ENCODE results near the gene SYNE1.

Gene SYNE1

GRCh38 chr6:152387091-152387490 lies 250.1 kb downstream of the SYNE1 start:
- no peak overlapping the region for H3K4me3 ChIP-seq (ENCODE audit: low read length)
- no peak for DNase-seq (ENCODE audit: low read depth)
- no peak for TF ChIP-seq CTCF (conservative IDR thresholded peaks at IDR 0.05; ENCODE audit: low read depth, low read length)

- no peak for TF ChIP-seq CTCF (conservative IDR thresholded peaks at IDR 0.05; ENCODE audit: low read depth, low read length)
- no peak for DNase-seq (ENCODE audit: low read depth)
- H3K4me3 ChIP-seq (ENCODE audit: low read length): no peak overlapping the region
Measured at GRCh38 chr6:152386131-152386530, 251.0 kb downstream of the SYNE1 start.

- peak; percentile 83 for DNase-seq (ENCODE audit: low read depth)
- peak overlapping the region; percentile 74 for H3K4me3 ChIP-seq (ENCODE audit: low read length)
Measured at GRCh38 chr6:152380993-152381898, 255.9 kb downstream of the SYNE1 start.

GRCh38 chr6:152380351-152380767 lies 256.8 kb downstream of the SYNE1 start:
- TF ChIP-seq CTCF (conservative IDR thresholded peaks at IDR 0.05; ENCODE audit: low read depth, low read length): no peak
- DNase-seq (ENCODE audit: low read depth): peak; percentile 78
- H3K4me3 ChIP-seq (ENCODE audit: low read length): peak overlapping the region; percentile 74

More at GRCh38 chr6:152380993-152381898, 255.9 kb downstream of the SYNE1 start:
- no peak for TF ChIP-seq CTCF (conservative IDR thresholded peaks at IDR 0.05; ENCODE audit: low read depth, low read length)

GRCh38 chr6:152379423-152379822 lies 257.7 kb downstream of the SYNE1 start:
- peak overlapping the region; percentile 74 for H3K4me3 ChIP-seq (ENCODE audit: low read length)
- DNase-seq (ENCODE audit: low read depth): no peak
- no peak for TF ChIP-seq CTCF (conservative IDR thresholded peaks at IDR 0.05; ENCODE audit: low read depth, low read length)

- H3K4me3 ChIP-seq (ENCODE audit: low read length): no peak overlapping the region
- DNase-seq (ENCODE audit: low read depth): no peak
Measured at GRCh38 chr6:152378169-152378568, 259.0 kb downstream of the SYNE1 start.

More at GRCh38 chr6:152378169-152378568, 259.0 kb downstream of the SYNE1 start:
- no peak for TF ChIP-seq CTCF (conservative IDR thresholded peaks at IDR 0.05; ENCODE audit: low read depth, low read length)

All from retinal pigment epithelial cell (primary cell).